ENCODE measurements around the gene SERINC3.
A peak's percentile ranks its signal among the peaks of the same experiment; 100 is the strongest.

SERINC3 gene

GRCh38 chr20:44496976-44497375, 24.9 kb downstream of the SERINC3 start:
- TF ChIP-seq REST (IDR thresholded peaks at IDR 0.05; ENCODE audit: insufficient replicate concordance, low read depth) (no peak), POLR2AphosphoS5 (IDR thresholded peaks at IDR 0.05; ENCODE audit: low read depth) (no peak)
- DNase-seq (ENCODE audit: low read depth in 1 of 2, low spot score in 1 of 2) = no peak
- H3K27me3 ChIP-seq (ENCODE audit: insufficient read depth, poor library complexity, severe bottlenecking) = no peaks in the 10 kb centered on the region
- no peak overlapping the region for H3K4me3 ChIP-seq (replicated peaks; ENCODE audit: insufficient read depth, low read length)
- peak overlapping the region; percentile 73 for H3K27ac ChIP-seq (replicated peaks)

GRCh38 chr20:44495802-44496481, 25.9 kb downstream of the SERINC3 start:
- TF ChIP-seq SPI1 (IDR thresholded peaks at IDR 0.05; ENCODE audit: borderline replicate concordance, low read depth) = no peak
- Histone ChIP-seq H3K27ac (replicated peaks) (peak overlapping the region; percentile 73), H3K27me3 (ENCODE audit: insufficient read depth, poor library complexity, severe bottlenecking) (no peaks in the 10 kb centered on the region), H3K4me3 (replicated peaks; ENCODE audit: insufficient read depth, low read length) (no peak overlapping the region)
- no peak for DNase-seq (ENCODE audit: low read depth in 1 of 2, low spot score in 1 of 2)

- Histone ChIP-seq H3K27me3 (ENCODE audit: insufficient read depth, poor library complexity, severe bottlenecking) (no peaks in the 10 kb centered on the region), H3K27ac (replicated peaks) (peak overlapping the region; percentile 73), H3K4me3 (replicated peaks; ENCODE audit: insufficient read depth, low read length) (no peak overlapping the region)
- no peak for TF ChIP-seq SPI1 (IDR thresholded peaks at IDR 0.05; ENCODE audit: borderline replicate concordance, low read depth)
- TF ChIP-seq CTCF (IDR thresholded peaks at IDR 0.05; ENCODE audit: insufficient read depth, low read length) = no peak
- peak; percentile 10 for TF ChIP-seq REST (IDR thresholded peaks at IDR 0.05; ENCODE audit: insufficient replicate concordance, low read depth)
- TF ChIP-seq POLR2AphosphoS5 (IDR thresholded peaks at IDR 0.05; ENCODE audit: low read depth) = no peak
- TF ChIP-seq GABPA (IDR thresholded peaks at IDR 0.05; ENCODE audit: low read depth) = no peak
- peak; percentile 63 to 73 for DNase-seq (ENCODE audit: low read depth in 1 of 2, low spot score in 1 of 2)
These were observed 26.6 kb downstream of the SERINC3 start for GRCh38 chr20:44495257-44495656.

- no peaks in the 10 kb centered on the region for H3K27me3 ChIP-seq (ENCODE audit: insufficient read depth, poor library complexity, severe bottlenecking)
- DNase-seq (ENCODE audit: low read depth in 1 of 2, low spot score in 1 of 2) = no peak
- H3K27ac ChIP-seq (replicated peaks) = peak overlapping the region; percentile 73
- H3K4me3 ChIP-seq (replicated peaks; ENCODE audit: insufficient read depth, low read length) = no peak overlapping the region
- no peak for TF ChIP-seq REST (IDR thresholded peaks at IDR 0.05; ENCODE audit: insufficient replicate concordance, low read depth)
- TF ChIP-seq SPI1 (IDR thresholded peaks at IDR 0.05; ENCODE audit: borderline replicate concordance, low read depth) = no peak
- no peak for TF ChIP-seq POLR2AphosphoS5 (IDR thresholded peaks at IDR 0.05; ENCODE audit: low read depth)
- TF ChIP-seq GABPA (IDR thresholded peaks at IDR 0.05; ENCODE audit: low read depth) = no peak
- no peak for TF ChIP-seq CTCF (IDR thresholded peaks at IDR 0.05; ENCODE audit: insufficient read depth, low read length)
These were observed 27.2 kb downstream of the SERINC3 start for GRCh38 chr20:44494681-44495080.
